HG03571 (cell line): ENCODE measurements around the gene STKLD1.
"Not testable (repeated sequence)": the region's sequence is repeated elsewhere in the genome, so short reads cannot be mapped to it uniquely, and the experiment has no call there.

Source experiments
- ATAC-seq: cut with Tn5 transposase; IDR thresholded peaks from one replicate; pipeline ENCODE4 v1.9.1; 2021; ENCODE audit not compliant: unreplicated experiment

The STKLD1 gene

GRCh38 chr9:133382507-133383141 lies 6.5 kb downstream of the STKLD1 start:
- ATAC-seq = no peak

- ATAC-seq = no peak
These were observed 7.3 kb downstream of the STKLD1 start for GRCh38 chr9:133383438-133383837.

- no peak for ATAC-seq
These were observed 8.7 kb downstream of the STKLD1 start for GRCh38 chr9:133384736-133385321.

GRCh38 chr9:133385452-133385851 lies 9.3 kb downstream of the STKLD1 start:
- ATAC-seq = no peak

GRCh38 chr9:133386338-133386737 lies 10.2 kb downstream of the STKLD1 start:
- no peak for ATAC-seq

GRCh38 chr9:133387680-133388079 lies 11.5 kb downstream of the STKLD1 start:
- no peak for ATAC-seq

GRCh38 chr9:133389025-133389557 lies 12.9 kb downstream of the STKLD1 start:
- no peak for ATAC-seq

GRCh38 chr9:133389562-133389961 lies 13.4 kb downstream of the STKLD1 start:
- no peak for ATAC-seq

- no peak for ATAC-seq
These were observed 14.5 kb downstream of the STKLD1 start for GRCh38 chr9:133390713-133391112.

- ATAC-seq = not testable (repeated sequence)
These were observed 15.3 kb downstream of the STKLD1 start for GRCh38 chr9:133391449-133391848.

- not testable (repeated sequence) for ATAC-seq
These were observed 16.1 kb downstream of the STKLD1 start for GRCh38 chr9:133392308-133392707.

GRCh38 chr9:133393399-133393798 lies 17.2 kb downstream of the STKLD1 start:
- no peak for ATAC-seq

GRCh38 chr9:133394687-133395271 lies 18.6 kb downstream of the STKLD1 start:
- ATAC-seq = no peak

- no peak for ATAC-seq
These were observed 20.8 kb downstream of the STKLD1 start for GRCh38 chr9:133396952-133397351.

- ATAC-seq = no peak
These were observed 21.2 kb downstream of the STKLD1 start for GRCh38 chr9:133397370-133397769.

- no peak for ATAC-seq
These were observed 21.7 kb downstream of the STKLD1 start for GRCh38 chr9:133397895-133398294.

GRCh38 chr9:133400292-133400691 lies 24.1 kb downstream of the STKLD1 start:
- ATAC-seq = no peak

- no peak for ATAC-seq
These were observed 25.4 kb downstream of the STKLD1 start for GRCh38 chr9:133401588-133401987.

GRCh38 chr9:133402689-133403088 lies 26.5 kb downstream of the STKLD1 start:
- ATAC-seq = no peak

GRCh38 chr9:133403766-133404453 lies 27.7 kb downstream of the STKLD1 start:
- no peak for ATAC-seq

GRCh38 chr9:133404454-133405002 lies 28.4 kb downstream of the STKLD1 start:
- ATAC-seq = no peak
